ENCODE data around the gene HAPLN3. TPM values are rescaled to one million over a fixed set of nuclear protein-coding genes. Genes with fewer than 3 reads are reported as not detected.

Gene HAPLN3
- total RNA-seq, 1 donor from 2014 or later, result 1.1 TPM

- ATAC-seq, result no peak
- intact Hi-C loops (cut with DNase I), result no loop called here
- DNase-seq (ENCODE audit: missing footprints), result no peak
Measured at GRCh38 chr15:88900309-88900981, 5.1 kb upstream of the HAPLN3 start.

GRCh38 chr15:88899251-88899650 lies 3.9 kb upstream of the HAPLN3 start:
- intact Hi-C loops (cut with DNase I), result loop anchor here (5.0 to 10.0 kb wide), 3 partner anchors 277 to 424 kb away; partner anchors contain the start of gene AEN
- DNase-seq (ENCODE audit: missing footprints), result no peak
- no peak for ATAC-seq

- intact Hi-C loops (cut with DNase I), result loop anchor here (5.0 to 10.0 kb wide), 3 partner anchors 276 to 424 kb away; partner anchors contain the start of gene AEN
- no peak for DNase-seq (ENCODE audit: missing footprints)
- ATAC-seq, result no peak
Measured at GRCh38 chr15:88898736-88899135, 3.4 kb upstream of the HAPLN3 start.

- intact Hi-C loops (cut with DNase I), result loop anchor here (5.0 to 10.0 kb wide), 3 partner anchors 275 to 423 kb away; partner anchors contain the start of gene AEN
- ATAC-seq, result peak; percentile 92
- peak; percentile 93 for DNase-seq (ENCODE audit: missing footprints)
Measured at GRCh38 chr15:88897456-88898194, 2.3 kb upstream of the HAPLN3 start.

- DNase-seq (ENCODE audit: missing footprints), result no peak
- intact Hi-C loops (cut with DNase I), result loop anchor here (5.0 to 10.0 kb wide), 3 partner anchors 275 to 422 kb away; partner anchors contain the start of gene AEN
- ATAC-seq, result peak; percentile 6
Measured at GRCh38 chr15:88897142-88897455, 1.8 kb upstream of the HAPLN3 start.

- DNase-seq (ENCODE audit: missing footprints), result no peak
- no peak for ATAC-seq
- intact Hi-C loops (cut with DNase I), result loop anchor here (5.0 to 10.0 kb wide), 3 partner anchors 274 to 422 kb away; partner anchors contain the start of gene AEN
Measured at GRCh38 chr15:88896333-88897033, 1.1 kb upstream of the HAPLN3 start.

- ATAC-seq (no peak), DNase-seq (ENCODE audit: missing footprints) (no peak)
- intact Hi-C loops (cut with DNase I), result loop anchor here (10.0 kb wide), 1 partner anchor 420 kb away; no protein-coding TSS in a partner anchor
Measured at GRCh38 chr15:88894348-88894818, 961 bp downstream of the HAPLN3 start.

GRCh38 chr15:88891540-88892254 lies 3.6 kb downstream of the HAPLN3 start:
- intact Hi-C loops (cut with DNase I), result loop anchor here (10.0 kb wide), 1 partner anchor 417 kb away; no protein-coding TSS in a partner anchor
- ATAC-seq (no peak), DNase-seq (ENCODE audit: missing footprints) (no peak)

GRCh38 chr15:88890495-88890894 lies 4.8 kb downstream of the HAPLN3 start:
- DNase-seq (ENCODE audit: missing footprints), result no peak
- intact Hi-C loops (cut with DNase I), result loop anchor here (10.0 kb wide), 1 partner anchor 416 kb away; no protein-coding TSS in a partner anchor
- ATAC-seq, result no peak

GRCh38 chr15:88888719-88889118 lies 6.6 kb downstream of the HAPLN3 start:
- intact Hi-C loops (cut with DNase I), result no loop called here
- ATAC-seq (no peak), DNase-seq (ENCODE audit: missing footprints) (no peak)

- DNase-seq (ENCODE audit: missing footprints), result no peak
- no peak for ATAC-seq
- intact Hi-C loops (cut with DNase I), result no loop called here
Measured at GRCh38 chr15:88887068-88887580, 8.2 kb downstream of the HAPLN3 start.

GRCh38 chr15:88882785-88883184 lies 12.6 kb downstream of the HAPLN3 start:
- no peak for DNase-seq (ENCODE audit: missing footprints)
- intact Hi-C loops (cut with DNase I), result no loop called here
- ATAC-seq, result no peak

- DNase-seq (ENCODE audit: missing footprints) (no peak), ATAC-seq (no peak)
- intact Hi-C loops (cut with DNase I), result no loop called here
Measured at GRCh38 chr15:88881775-88882174, 13.6 kb downstream of the HAPLN3 start.

- DNase-seq (ENCODE audit: missing footprints) (no peak), ATAC-seq (no peak)
- intact Hi-C loops (cut with DNase I), result no loop called here
Measured at GRCh38 chr15:88880944-88881740, 14.2 kb downstream of the HAPLN3 start.

GRCh38 chr15:88878720-88879184 lies 16.6 kb downstream of the HAPLN3 start:
- intact Hi-C loops (cut with DNase I), result no loop called here
- ATAC-seq (peak; percentile 47), DNase-seq (ENCODE audit: missing footprints) (no peak)

- intact Hi-C loops (cut with DNase I), result no loop called here
- no peak for DNase-seq (ENCODE audit: missing footprints)
Measured at GRCh38 chr15:88877906-88878305, 17.4 kb downstream of the HAPLN3 start.

GRCh38 chr15:88877415-88877814 lies 17.9 kb downstream of the HAPLN3 start:
- DNase-seq (ENCODE audit: missing footprints), result no peak
- no peak for ATAC-seq
- intact Hi-C loops (cut with DNase I), result no loop called here

More at GRCh38 chr15:88877906-88878305, 17.4 kb downstream of the HAPLN3 start:
- ATAC-seq, result no peak
